Measurements from ENCODE around the gene NFATC2.

Gene NFATC2

DNA sequence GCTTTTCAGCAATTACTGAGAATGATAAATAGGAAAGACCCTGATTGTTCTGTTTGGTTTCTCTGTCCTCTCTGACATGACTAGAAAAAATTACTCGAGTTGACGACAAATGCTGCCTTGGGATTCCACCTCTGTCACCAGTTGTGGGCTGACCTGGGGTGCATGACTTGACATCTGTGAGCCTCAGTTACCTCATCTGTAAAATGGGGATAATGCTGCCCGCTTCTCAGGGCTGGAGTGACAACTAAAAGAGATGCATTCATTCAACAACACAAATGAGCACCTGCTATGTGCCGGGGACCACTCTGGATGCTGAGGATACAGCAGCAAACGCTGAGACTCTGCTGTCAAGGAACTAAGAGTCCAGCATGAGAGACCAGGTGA is 94.8 kb downstream of the NFATC2 start:
- no peak for DNase-seq

DNA sequence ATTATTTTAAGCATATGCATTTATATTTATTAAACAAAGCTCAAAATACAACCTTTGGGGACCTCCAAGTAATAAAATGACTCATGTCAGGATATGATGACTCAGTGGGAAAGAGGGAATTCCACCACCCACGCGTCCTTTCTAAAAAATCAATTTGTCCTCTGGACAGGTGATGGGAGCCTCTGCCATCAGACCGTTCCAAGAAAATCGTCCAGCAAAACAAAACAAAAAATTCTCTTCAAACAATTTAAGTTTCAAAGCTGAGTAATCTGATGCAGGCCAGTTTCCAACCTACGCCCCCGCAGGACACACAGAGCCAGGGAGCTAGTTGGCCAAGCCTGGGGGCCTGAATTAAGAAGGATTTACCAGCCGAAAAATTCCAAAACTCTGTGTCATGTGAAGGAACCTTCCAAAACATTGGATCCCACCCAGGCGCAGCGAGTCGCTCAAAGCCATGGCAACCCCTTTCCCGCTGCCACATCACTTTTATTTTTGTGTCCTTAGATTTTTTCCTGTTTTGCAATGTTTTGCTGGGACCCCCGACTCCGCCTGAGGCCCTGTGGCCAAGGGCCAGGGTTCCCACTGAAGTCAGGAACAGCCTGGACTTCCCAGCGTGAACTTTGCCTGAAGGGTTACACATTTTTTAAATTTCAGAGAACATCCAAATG is 95.3 kb downstream of the NFATC2 start:
- DNase-seq, result peak; percentile 66 to 91

DNA sequence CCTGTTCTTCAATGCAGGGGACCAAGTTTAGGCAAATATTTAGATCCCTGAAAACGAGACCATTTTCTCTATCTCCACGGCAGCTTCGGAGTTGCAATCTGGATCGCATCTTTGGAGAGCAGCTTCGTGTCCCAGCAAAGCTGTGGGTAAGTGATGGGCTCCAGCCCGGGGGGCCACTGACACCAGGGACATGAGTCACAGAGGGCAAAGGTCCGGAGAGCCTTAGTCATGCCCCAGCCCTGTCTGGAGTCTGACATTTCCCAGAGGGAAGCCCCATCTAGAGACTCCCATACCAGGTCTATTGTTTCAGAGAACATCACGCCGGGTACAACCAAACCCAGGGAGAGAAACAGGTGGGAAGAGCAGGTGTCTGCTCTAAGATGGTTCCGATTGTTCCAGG is 95.9 kb downstream of the NFATC2 start:
- peak; percentile 44 to 85 for DNase-seq

DNA sequence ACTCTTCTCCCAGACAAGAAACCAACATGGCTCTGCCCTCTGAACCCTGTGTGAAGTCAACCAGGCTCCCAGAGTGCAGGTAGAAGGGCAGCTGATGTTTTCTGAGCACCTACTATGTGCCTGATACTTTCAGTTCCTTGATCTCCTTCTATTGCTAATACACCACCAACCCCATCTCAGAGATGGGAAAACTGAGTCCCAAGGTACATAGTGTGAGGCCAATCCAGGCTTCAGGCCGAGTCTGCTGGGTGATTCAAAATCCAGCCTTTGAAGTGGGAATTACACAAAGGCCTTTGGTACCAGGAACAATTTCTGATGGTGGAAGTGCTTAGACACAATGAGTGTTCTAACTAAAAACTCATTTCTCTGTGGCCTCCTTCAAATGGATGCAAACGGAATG is 96.3 kb downstream of the NFATC2 start:
- DNase-seq, result no peak

DNA sequence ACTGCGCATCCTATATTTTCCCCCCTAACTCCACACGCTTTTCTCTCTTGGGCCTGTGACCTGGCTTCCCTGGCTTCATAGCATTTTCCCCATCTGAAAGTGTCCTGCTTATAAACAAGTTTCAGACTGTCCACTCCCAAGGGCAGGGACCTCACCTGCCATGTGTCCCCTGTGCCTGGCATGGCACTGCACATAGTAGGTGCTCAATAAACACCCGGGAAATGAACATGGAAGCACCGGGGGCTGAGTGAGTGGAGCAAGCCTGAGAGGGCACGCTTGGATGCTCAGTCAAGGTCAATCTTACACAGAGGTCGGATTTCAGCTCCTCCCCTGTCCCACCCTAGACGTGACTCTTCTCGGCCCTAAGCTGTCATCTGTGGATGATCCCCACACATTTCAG is 96.9 kb downstream of the NFATC2 start:
- no peak for DNase-seq

DNA sequence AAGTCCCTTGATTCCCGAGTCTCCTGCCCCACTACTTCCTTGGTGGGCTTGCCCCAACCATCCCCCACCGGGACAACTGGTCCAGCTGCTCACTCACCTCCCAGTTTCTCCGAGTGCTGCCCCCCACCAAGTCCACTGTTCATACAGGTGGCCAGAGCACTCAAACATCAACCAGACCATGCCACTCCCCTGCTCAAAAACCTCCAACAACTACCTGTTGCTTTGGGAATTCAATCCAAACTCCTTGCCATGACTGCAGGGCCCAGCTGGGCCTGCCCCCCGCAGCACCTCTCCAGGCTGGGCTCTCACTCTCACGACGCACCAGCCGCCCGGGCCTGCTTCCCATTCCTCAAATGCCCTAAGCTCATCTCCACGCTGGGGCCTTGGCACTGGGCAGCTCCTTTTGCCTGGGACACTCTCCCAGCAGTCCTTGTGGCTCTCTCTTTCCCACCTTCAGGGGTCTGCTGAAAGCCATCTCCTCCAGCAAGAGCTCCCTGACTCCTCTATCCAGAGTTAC is 97.5 kb downstream of the NFATC2 start:
- no peak for DNase-seq

DNA sequence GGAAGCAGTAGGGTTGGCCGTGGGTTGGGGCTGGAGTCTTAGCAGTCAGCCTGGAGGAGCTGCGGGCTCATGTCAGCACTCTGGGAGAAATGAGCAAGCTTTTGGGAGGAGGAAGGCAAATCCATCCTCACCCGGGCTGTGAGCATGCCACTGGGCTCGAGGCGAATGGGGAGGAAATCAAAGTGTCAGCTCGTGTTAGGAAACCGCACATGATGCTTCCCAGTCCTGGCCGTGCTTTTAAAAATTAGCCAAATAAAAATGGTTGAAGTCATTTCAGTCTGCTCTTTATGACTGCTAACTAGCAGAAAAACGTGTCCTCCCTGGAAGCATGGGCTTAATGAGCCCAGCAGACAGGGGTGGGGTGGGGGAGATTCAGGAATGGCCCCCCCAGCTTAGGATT is 98.1 kb downstream of the NFATC2 start:
- DNase-seq, result no peak

DNA sequence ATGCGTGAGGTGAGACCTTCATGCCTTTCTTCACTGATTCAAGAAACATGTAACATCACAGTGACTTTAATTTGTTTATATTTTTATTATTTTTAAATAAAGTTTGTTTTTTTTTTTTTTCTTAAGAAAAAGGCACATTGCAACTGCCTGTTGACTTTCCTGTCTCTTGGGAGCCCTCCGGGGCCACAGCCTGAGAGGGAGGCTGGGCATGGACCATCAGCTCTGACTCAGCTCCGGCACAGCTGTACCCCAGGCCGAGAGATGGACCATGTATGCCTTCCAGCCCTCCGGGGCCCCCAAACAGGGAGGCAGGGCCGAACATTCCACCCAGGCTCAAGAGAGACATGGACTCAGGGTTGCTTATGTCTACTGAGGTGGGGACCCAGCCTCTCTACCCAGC is 99.9 kb downstream of the NFATC2 start:
- no peak for DNase-seq

DNA sequence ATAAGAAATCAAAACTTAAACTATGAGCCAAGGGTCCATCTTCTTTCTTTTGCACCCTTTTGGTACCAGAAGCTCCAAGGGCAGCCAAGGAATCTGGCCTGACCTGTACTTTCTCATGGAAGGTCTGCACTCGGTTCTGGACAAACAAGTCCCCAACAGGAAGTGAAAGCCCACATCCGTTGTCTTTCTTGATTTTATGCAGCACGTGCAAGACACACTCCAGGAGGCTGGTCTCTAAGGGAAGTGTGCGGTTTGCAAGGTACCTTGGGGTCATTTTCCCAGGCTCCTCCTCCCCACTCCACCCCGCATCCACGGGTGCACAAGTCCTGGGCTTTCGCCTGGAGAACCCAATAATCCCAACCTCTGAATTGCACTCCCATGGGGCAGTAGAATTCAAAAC is 101.9 kb downstream of the NFATC2 start:
- no peak for DNase-seq

DNA sequence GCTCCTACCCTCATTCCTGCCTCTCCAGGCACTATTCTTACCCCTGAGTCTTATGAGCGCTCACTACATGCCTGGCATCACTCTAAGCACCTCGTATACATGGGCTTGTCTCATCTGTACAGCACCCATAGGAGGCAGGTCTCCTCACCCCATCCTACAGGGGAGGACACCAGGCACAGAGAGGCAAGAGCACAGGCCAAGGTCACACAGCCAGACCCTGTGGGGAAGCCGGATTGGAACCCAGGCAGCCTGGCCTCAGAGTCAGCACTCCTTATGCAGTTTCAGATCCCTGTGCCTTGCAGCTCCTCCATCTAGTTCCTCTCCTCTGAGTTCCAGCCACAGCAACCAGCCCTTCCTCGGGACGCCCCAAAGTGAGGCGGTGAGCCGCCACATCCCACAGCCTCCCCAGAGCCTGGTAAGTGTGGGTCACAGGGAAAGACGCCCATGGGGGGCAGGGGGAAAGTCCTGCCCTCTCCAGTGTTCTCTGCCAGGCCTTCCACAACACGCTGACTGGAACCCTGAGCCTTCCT is 103.3 kb downstream of the NFATC2 start:
- DNase-seq, result no peak

DNA sequence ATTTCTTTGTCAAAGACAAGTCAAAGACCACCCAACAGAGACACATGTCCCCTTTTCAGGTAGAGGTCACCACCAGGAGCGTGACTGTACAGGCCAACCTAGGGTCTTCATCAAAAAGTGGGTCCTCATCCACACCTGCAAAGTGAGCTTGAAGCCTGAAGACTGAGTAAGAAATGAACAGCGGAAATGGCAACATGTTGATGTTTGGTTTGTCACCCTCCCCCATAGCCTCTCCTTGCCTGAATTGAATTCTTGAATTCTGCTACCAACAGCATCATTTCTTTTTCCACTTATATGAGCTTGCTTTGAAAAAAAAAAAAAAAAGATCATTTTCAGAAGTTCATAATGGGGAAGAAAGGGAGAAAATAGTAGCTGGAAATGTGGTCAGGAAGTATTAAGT is 104.4 kb downstream of the NFATC2 start:
- no peak for DNase-seq

DNA sequence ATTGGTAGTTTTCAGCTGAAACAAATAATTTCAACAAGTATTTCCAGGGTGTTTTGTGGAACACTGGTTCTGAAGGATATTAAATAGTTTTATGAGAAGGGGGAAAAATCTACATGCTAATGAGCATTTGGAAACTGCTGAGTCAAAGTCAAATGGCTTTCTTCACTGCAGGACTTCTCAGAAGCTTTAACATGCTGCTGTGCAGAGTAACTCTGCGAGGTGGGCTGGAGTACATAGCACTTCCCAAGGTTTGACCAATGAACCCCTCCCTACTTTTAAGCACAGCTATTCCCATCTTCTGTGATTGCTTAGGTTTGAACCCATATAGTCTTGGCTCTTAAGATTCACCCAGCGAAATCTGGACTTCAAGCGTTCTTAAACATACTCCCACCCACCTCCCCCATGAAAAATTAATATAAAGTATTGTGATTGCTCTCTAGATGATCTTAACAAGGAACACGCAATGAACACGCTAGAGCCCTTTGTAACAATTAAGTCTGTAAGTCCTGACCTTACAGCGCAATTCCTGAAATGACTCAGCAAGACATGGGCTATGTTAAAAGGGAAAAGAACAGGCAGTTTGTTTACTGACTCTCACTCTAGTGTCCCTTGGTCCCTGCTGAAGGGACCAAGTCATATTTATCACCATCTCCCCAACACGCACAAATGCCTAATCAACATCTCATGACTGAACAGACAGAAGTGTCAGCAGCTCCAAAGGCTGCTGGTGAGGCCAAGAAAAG is 105.2 kb downstream of the NFATC2 start:
- no peak for DNase-seq

DNA sequence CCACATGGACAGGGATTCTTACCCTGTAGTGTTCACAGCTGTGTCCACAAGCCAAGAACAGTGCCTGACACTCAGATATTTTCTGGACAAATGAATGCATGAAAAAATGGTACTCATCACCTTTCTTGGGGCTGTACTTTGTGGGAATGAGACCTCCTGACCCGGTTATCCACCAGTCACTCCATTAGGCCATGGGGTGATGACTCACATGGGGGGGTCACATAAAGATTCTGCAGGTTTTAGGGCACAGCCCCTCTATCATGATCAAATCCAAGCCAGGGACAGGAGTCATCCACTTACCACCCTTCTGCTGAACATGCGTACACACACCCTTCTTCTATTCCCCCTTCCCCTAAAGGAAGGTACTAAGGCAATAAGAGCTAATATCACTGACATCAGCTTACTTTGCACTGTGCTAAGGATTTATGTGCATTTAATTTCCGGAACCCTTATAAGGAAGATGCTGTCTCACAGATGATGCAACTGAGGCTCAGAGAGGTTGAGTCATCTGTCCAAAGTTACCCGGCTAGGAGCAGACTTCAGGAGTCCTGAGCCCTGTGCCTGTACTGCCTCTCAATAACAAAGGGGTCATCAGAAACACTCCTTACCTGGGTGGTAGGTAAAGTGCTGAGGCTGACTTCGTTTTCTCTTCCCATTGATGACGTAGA is 107.8 kb downstream of the NFATC2 start:
- no peak for DNase-seq

DNA sequence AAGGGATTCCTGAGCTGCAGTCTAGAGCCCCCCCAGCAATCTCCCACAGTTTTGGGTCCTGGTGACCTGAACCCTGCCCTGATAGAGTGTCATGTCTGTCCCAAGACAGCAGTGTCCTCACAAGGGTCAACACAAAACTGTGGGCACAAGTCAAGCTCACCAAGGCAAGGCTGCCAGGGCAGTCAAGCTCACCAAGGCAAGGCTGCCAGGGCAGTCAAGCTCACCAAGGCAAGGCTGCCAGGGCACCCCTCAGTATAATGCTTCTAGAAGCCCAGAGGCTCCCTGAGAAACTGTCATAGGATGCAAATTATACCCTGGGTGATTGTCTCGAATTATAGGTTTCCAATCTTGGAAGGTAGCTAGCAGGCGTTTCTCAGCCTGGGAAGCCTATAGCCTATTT is 108.5 kb downstream of the NFATC2 start:
- DNase-seq, result no peak

DNA sequence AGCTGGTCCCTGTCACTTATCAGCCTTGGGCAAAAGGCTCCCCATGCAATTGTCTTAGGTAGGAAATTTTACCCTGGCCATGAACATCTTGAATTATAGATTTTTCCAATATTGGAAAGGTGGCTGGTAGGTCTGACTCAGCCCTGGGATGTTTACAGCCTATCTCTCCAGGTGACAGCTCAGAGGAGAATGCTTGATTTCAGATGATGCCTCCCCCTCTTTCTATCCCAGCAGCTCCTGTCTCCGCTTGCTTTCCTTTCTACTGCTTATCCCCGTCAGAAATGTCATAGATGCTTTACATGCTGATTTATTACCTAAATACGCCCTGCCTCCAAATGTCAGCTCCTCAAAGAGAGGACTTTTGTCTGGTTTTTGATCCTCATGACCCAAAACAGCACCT is 109.6 kb downstream of the NFATC2 start:
- no peak for DNase-seq

DNA sequence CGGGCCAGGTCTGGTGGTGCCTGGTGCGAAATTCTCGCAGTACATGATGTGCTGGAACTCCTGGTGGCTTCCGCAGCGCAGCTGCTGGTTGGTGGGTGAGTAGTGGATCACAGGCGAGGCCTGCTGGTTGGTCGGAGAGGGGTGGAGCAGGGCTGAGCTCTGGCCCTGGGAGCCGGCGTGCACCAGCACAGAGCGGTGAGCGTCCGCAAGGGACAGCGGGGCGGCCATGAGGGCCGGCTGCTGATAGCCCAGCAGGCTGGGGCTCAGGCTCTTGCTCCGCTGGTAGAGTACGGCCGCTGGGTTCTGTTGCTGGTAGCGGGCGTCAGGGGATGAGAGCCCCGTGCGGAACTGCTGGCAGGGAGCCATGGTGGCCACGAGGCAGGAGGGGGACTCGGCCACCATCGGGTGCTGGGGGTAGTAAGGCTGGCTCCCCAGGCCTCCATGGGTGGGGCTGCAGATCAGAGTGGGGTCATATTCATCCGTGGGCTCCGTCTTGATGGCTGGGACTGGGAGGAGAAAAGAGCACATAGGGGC is 110.2 kb downstream of the NFATC2 start:
- no peak for DNase-seq

DNA sequence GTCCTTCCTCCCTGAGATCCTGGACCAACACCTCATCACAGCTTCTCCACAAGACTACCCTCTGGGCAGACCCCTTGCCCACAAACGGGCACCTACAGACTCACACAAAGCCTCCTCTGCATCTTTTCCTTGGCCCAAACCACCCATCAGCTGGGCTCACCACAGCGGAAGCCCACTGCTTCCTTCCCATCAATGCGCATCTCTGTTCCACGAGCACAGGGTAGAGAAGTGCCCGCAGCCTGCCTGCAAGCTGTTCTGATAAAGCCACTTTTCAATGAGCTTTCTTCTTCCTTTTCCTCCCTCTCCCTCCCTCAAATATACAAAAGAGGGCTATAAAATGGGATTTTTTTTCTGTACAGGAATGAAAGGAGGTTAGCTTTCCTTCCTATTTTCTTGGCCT is 111.2 kb downstream of the NFATC2 start:
- DNase-seq, result no peak

DNA sequence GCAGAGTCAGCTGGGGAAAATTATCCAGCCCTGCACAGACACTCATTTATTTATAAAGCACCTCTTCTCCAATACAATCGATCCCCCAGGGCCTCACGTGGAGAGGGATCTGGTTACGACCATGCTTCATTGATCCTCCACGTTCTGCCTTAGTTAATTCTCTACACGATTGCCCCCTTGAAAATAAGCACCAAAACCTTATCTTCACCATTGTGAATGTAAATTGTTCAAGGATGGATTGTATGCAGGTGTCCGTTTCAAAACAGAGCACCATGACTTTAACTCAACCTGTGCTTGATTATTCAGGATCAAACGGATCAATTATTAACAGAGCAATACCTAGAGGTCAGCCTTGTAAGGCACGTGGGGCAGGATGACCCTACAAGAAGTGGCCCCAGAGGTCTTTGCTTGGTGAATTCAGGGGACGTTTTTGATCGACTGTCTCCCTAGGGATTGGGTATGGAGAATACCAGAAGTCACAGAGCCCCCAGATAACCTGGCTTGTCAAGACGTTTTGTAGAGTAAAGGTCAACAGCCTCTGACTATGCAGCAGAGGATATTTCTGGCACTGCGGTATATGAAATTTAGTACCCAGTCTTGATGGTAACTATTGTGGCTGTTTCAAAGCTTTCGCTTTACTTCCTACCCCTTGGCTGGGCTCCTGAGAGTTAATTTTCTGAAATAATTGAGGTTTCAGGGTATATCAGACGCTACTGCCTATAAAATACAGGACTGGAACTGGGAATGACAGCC is 112.1 kb downstream of the NFATC2 start:
- DNase-seq, result no peak

DNA sequence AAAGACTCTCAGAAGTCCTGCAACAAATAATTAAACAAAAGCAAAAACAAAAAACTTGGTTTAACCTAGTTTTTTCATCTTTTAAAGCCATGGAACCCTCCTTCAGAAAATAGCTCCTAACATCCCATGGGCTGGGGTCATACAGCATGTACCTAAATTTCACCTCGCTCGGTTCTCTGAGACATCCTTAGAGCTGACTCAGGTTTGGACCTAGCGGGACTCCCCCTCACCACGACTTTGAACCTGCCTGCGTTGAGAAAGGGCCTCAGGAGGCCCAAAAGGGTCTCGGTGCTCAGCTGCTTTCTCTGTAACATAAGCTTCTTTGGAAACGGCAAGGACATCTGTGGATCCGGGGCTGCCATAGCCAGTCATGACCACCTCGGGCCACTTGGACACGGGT is 112.8 kb downstream of the NFATC2 start:
- no peak for DNase-seq

DNA sequence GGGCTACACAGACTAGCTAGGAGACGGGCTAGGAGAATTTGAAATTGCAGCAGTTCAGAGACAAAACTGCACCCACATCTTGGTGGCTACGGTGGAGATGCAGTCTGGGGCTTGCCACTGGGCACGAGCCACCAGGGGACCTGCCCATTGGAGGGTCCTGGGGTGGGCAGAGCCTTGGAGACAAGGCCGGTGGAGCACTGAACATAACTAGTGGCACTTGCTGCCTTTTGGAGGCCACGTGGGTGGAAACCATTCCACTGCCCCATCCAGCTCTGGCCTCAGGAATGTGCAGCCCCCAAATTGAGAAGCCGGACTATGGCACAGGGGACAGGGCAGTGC is 113.4 kb downstream of the NFATC2 start:
- no peak for DNase-seq

DNA sequence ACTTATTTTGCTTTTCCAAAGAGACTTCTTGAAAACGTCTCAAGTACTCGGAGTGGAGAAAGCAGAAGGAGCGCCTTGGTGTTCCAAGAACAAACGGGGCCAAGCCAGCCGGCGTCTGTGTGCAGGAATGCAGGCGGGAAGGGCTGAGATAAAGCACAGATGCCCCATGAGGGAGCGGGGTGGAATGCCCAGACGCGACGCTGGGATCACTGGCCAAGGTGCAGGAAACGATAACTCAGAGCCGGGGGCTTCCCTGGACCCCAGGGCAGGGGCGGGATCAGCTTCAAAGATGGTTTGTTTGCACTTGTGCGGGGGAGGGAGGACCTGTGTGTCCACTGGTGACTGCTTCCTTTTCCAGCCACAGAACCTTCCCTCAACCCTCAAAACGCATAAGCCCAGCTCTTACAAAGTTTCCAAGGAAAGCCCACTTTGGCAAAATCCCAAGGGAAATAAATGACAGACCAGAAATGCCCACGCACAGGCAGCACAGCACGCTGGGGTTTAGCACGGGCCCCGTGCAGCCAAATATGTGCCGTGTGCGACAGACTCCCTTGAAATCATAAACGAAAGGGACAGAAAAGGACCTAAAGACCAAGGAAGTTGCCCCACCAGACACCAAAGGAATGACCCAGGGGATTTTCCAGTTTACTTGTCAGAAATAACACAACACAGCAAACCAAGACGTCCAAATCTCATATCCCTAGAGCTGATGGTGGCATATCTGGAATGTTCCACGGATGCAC is 113.9 kb downstream of the NFATC2 start:
- DNase-seq, result no peak

DNA sequence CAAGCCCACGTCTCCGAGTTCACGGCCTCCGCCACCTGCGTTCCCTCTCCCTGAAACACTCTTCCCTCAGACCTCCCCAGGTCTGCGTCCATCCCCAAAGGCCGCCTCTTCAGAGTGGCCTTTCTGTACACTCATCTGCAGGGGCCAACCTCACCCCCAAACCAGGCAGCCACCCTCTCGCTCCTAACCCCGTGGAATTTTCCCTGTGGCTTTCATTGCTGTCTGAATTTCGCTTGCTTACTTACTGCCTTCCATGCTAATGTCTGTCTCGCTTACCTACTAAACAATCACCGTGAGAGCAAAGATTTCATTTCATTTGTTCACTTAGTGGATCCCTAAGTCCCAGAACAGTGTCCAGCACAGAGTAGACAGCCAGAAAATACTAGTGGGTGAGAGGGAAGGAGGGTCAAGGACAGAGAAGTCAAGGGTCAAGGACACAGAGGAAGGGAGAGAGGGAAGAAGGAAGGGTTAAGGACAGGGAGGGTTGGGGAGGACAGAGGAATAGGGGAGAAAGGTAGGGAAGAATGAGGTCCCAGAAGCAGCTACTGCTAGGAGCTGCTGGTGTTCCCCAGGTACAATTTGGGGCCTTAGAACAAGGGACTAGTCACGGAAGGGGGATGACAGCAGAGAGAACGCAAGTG is 114.7 kb downstream of the NFATC2 start:
- DNase-seq, result no peak

Data from SW 1271 (cell line).